BLaER1 (cell line): Measurements from ENCODE around the gene EPB41.

Experiments
- H3K27ac ChIP-seq: shearing (Covaris generic); formaldehyde crosslinking; 2 replicates; pipeline ENCODE4 v1.8.1; 2022
- H3K27me3 ChIP-seq: shearing (Covaris generic); formaldehyde crosslinking; 2 replicates; pipeline ENCODE4 v1.8.1; 2022
- H3K36me3 ChIP-seq: shearing (Covaris generic); formaldehyde crosslinking; 2 replicates; pipeline ENCODE4 v1.8.1; 2022
- H3K4me1 ChIP-seq: shearing (Covaris generic); formaldehyde crosslinking; 2 replicates; pipeline ENCODE4 v1.8.1; 2022
- H3K4me2 ChIP-seq: shearing (Covaris generic); formaldehyde crosslinking; 2 replicates; pipeline ENCODE4 v1.8.1; 2022
- H3K4me3 ChIP-seq: shearing (Covaris generic); formaldehyde crosslinking; 2 replicates; pipeline ENCODE4 v1.8.1; 2022
- H3K9ac ChIP-seq: shearing (Covaris generic); formaldehyde crosslinking; 2 replicates; pipeline ENCODE4 v1.8.1; 2022
- H3K9me3 ChIP-seq: shearing (Covaris generic); formaldehyde crosslinking; 2 replicates; pipeline ENCODE4 v1.8.1; 2022
- H4K20me1 ChIP-seq: shearing (Covaris generic); formaldehyde crosslinking; 2 replicates; pipeline ENCODE4 v1.8.1; 2022
- Cebpa-rat ChIP-seq: shearing (Covaris generic); IDR thresholded peaks from 2 replicates; pipeline ENCODE4 v1.8.1; 2022

EPB41 gene

DNA sequence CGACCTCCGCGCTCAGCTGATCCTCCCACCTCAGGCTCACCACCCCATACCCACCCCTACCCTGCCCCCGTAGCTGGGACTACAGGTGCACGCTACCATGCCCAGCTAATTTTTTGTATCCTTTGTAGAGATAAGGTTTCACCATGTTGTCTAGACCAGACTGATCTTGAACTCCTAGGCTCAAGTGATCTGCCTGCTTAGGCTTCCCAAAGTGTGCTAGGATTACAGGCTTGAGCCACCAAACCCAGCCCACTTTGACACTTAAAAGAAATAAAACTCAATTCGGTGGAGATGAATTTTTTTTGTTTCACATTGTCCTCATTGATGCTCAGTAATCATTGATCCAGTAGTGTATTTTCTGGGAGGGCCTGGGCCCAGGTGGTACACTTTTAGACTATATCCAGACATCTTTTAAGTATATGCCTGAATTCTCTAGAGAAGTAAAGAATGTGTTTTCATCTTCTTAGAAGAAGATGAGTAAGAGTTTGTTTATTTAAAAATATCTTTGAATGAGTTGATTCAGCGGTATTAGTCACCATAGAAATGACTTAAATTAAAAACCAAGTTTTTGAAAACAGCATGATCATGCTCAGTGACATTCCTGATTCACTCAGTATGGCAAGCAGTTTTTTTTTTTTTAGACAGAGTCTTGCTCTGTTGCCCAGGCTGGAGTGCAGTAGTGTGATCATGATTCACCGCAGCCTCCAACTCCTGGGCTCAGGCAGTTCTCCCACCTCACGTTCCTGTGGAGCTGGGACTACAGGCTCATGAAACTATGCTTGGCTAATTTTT, 57.8 kb downstream of the EPB41 start:
- H4K20me1 ChIP-seq, result peaks cover 18% of the 10 kb centered on the region; the same call in 1 of the 2 replicates
- H3K9me3 ChIP-seq, result no peaks in the 10 kb centered on the region
- H3K27me3 ChIP-seq, result no peaks in the 10 kb centered on the region
- H3K4me1 ChIP-seq, result no peaks in the 10 kb centered on the region
- no peak overlapping the region for H3K4me3 ChIP-seq
- no peak overlapping the region for H3K4me2 ChIP-seq
- peaks cover 14% of the 10 kb centered on the region; the same call in 1 of the 2 replicates for H3K36me3 ChIP-seq
- H3K27ac ChIP-seq, result no peak overlapping the region
- no peak for TF ChIP-seq Cebpa-rat
- H3K9ac ChIP-seq, result no peak overlapping the region

DNA sequence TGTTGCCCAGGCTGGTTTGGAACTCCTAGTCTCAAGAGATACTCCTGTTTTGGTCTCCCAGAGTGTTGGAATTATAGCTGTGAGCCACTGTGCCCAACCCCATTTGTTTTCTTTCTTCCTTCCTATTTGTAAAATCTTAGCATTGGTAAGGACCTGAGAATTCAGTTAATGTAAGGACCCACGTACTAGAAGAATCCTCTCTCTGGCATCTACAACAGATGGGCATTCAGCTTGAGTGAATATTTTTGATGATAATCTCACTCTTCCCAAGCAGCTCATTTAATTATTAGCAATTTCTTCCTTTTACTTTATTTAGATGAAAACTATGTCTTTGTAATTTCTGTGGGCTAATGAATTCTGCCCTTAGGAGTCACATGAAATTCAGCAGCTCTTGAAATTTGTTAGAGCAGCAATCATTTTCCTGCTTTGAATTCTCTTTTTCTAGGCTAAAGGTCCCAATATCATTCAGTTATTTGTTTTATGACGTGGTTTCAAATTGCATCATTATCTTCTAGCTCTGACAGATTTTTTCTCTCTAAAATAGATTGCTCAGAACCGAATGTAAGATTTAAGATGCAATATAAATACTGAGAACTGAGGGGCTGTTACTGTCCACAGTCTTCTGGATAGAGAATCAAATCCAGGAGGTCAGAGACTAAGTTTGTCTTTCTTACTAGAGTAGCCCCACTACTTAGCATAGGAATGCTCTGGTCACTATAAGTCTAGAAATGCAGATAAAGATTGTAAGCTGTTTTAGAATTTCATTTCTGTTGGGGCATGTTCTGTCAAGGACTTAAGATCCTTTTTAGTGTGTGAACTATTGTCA, 59.4 kb downstream of the EPB41 start:
- H4K20me1 ChIP-seq, result peaks cover 29% of the 10 kb centered on the region
- no peak overlapping the region for H3K4me2 ChIP-seq
- TF ChIP-seq Cebpa-rat, result no peak
- H3K9ac ChIP-seq, result no peak overlapping the region
- H3K4me1 ChIP-seq, result no peaks in the 10 kb centered on the region
- no peaks in the 10 kb centered on the region for H3K9me3 ChIP-seq
- no peaks in the 10 kb centered on the region for H3K27me3 ChIP-seq
- H3K36me3 ChIP-seq, result peaks cover 17% of the 10 kb centered on the region; the same call in 1 of the 2 replicates
- H3K4me3 ChIP-seq, result no peak overlapping the region
- H3K27ac ChIP-seq, result no peak overlapping the region

DNA sequence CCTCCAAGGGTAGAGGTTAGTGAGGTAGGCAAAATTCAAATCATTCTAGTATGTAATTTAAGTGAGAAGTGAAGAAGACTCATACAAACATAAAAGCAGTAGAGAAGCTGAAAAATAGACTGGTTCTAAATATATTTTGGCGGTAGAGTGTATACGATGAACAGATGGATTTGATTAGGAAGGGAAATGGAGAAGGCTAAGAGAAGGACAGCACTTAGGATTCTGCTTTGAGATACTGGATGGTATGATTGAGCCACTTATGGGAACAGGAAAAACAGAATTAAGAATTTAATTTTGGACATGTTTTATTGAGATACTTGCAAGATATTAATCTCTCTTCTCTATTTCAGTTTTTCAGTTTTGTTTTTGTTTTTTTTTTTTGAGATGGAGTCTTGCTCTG, 60.1 kb downstream of the EPB41 start:
- Histone ChIP-seq H3K4me1 (no peaks in the 10 kb centered on the region), H3K36me3 (peaks cover 17% of the 10 kb centered on the region; the same call in 1 of the 2 replicates), H3K4me3 (no peak overlapping the region), H3K9me3 (no peaks in the 10 kb centered on the region), H3K9ac (no peak overlapping the region), H3K4me2 (no peak overlapping the region), H3K27ac (no peak overlapping the region), H3K27me3 (no peaks in the 10 kb centered on the region), H4K20me1 (peaks cover 31% of the 10 kb centered on the region)
- no peak for TF ChIP-seq Cebpa-rat

DNA sequence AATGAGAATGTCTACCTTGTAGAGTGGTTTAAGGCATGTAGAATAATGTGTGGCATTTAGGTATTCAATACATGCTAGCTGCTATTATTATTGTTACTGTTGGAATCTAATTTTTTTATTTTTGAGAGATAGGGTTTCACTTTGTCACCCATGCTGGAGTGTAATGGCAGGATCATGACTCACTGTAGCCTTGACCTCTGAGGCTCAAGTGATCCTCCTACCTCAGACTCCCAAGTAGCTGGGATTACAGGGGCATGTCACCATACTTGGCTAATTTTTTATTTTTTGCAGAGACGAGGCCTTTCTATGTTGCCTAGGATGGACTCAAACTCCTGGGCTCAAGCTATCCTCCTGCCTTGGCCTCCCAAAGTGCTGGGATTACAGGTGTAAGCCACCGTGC, 61.9 kb downstream of the EPB41 start:
- no peak overlapping the region for H3K9ac ChIP-seq
- H3K4me3 ChIP-seq, result no peak overlapping the region
- TF ChIP-seq Cebpa-rat, result no peak
- no peaks in the 10 kb centered on the region for H3K4me1 ChIP-seq
- no peak overlapping the region for H3K4me2 ChIP-seq
- no peaks in the 10 kb centered on the region for H3K27me3 ChIP-seq
- no peaks in the 10 kb centered on the region for H3K9me3 ChIP-seq
- H3K27ac ChIP-seq, result no peak overlapping the region
- peaks cover 32% of the 10 kb centered on the region for H4K20me1 ChIP-seq
- H3K36me3 ChIP-seq, result peaks cover 17% of the 10 kb centered on the region; the same call in 1 of the 2 replicates

DNA sequence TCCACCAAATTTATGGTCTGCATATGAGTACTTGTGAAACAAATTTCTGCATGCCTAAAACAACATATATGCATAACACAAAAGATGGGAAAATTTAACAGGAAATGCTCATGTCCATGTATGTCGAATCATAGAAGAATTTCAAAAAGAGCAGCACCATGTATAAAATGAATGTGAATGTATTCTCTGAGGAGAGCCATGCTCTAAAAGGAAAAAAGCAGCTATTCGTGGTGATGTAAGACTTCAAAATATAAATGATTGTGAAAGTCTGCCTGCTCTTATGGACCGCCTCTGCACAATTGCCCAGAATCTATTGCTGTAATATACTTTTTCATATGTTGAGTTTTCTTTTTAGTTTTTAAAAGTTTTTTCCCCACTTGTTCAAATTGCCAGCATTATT, 66.8 kb downstream of the EPB41 start:
- TF ChIP-seq Cebpa-rat, result no peak
- peaks cover 31% of the 10 kb centered on the region for H4K20me1 ChIP-seq
- H3K36me3 ChIP-seq, result peaks cover 25% of the 10 kb centered on the region
- H3K9me3 ChIP-seq, result peaks cover 26% of the 10 kb centered on the region
- H3K4me1 ChIP-seq, result peaks cover 14% of the 10 kb centered on the region
- H3K4me2 ChIP-seq, result no peak overlapping the region
- no peak overlapping the region for H3K27ac ChIP-seq
- no peak overlapping the region for H3K9ac ChIP-seq
- H3K4me3 ChIP-seq, result no peak overlapping the region
- H3K27me3 ChIP-seq, result no peaks in the 10 kb centered on the region

DNA sequence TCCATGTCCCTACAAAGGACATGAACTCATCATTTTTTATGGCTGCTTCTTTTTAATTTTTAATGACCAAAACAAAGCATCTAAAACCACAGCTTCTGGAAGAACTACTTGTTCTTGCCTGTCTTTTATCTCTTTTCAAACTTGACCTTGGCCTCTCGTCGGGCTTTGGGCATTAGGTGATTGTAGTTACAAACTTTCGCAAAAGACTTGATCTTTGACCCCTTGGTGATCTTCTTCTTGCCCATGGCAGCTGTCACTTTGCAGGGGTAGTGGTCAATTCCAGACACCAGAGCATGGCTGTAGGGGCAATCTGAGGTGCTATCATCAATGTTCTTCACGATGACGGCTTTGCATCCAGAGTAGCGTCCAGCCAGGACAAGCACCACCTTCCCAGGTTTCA, 67.8 kb downstream of the EPB41 start:
- Histone ChIP-seq H3K4me2 (no peak overlapping the region), H3K4me1 (peaks cover 17% of the 10 kb centered on the region)

DNA sequence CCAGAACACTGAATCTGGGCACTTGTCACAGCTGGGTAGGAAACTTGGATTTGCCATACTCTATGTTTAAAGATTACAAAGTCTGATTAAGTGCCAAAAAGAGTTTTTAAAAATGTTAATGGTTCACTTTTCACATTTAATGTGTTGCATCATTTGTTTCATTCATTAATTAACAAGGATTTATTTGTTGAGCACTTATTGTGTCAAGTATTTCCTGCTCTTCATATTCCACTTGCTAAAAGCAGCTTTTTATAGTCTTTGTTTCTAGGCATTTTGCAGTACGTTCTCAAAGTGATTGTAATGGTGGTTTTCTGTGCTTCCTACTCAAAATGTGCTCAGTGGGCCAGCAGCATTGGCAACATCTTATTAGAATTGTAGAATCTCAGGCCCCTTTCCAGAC, 68.7 kb downstream of the EPB41 start:
- Histone ChIP-seq H3K9ac (no peak overlapping the region), H3K36me3 (peaks cover 31% of the 10 kb centered on the region), H4K20me1 (peaks cover 23% of the 10 kb centered on the region), H3K4me3 (no peak overlapping the region), H3K9me3 (peaks cover 26% of the 10 kb centered on the region), H3K27ac (no peak overlapping the region), H3K27me3 (no peaks in the 10 kb centered on the region), H3K4me2 (no peak overlapping the region), H3K4me1 (peaks cover 17% of the 10 kb centered on the region)
- no peak for TF ChIP-seq Cebpa-rat

More for the DNA sequence above, 67.8 kb downstream of the EPB41 start:
- no peak overlapping the region for H3K9ac ChIP-seq
- H3K27ac ChIP-seq, result no peak overlapping the region
- TF ChIP-seq Cebpa-rat, result no peak
- H3K4me3 ChIP-seq, result no peak overlapping the region
- H3K27me3 ChIP-seq, result no peaks in the 10 kb centered on the region
- peaks cover 22% of the 10 kb centered on the region for H3K36me3 ChIP-seq
- peaks cover 26% of the 10 kb centered on the region for H3K9me3 ChIP-seq
- peaks cover 27% of the 10 kb centered on the region for H4K20me1 ChIP-seq

DNA sequence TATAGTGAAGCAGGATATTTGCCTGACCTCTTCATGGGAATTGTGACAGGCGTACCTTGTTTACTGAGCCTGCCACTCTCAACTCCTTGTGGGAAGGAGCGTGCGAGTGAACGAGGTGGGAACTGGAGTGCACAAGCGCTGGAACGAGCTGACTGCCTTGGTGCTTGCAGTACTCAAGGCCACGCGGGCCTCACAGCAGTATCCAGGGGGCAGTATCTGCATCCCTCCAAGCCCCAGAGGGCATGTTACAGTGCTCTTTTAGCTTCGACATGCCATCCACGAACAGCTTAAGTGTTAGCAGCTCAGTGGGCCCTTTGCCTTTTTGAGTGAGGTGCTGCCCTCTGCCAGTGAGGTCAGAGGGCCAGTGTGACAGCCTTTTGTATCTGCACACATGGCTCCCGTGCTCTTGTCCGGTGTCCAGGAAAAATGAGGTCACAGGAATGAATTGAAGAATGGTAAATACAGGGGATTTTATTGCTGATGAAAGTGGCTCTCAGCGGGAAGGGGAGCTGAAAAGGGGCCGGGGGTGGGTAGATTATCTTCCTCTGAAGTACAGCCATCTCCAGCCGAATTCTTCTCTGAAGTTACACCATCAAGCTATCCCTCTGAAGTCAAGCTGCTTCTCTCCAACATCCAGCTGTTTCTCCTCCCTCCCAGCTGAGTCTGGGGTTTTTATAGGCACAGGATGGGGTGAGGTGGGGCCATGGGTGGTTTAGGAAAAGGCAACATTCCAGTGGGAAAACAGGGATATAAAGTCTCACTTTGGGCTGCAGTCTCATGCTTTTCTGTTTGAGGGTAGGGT, 69.3 kb downstream of the EPB41 start:
- H3K4me3 ChIP-seq, result no peak overlapping the region
- H3K9ac ChIP-seq, result no peak overlapping the region
- no peaks in the 10 kb centered on the region for H3K27me3 ChIP-seq
- no peak for TF ChIP-seq Cebpa-rat
- H3K36me3 ChIP-seq, result peaks cover 35% of the 10 kb centered on the region
- H3K27ac ChIP-seq, result no peak overlapping the region
- peaks cover 26% of the 10 kb centered on the region for H3K9me3 ChIP-seq
- H3K4me2 ChIP-seq, result no peak overlapping the region
- H3K4me1 ChIP-seq, result peaks cover 17% of the 10 kb centered on the region
- H4K20me1 ChIP-seq, result peaks cover 17% of the 10 kb centered on the region

DNA sequence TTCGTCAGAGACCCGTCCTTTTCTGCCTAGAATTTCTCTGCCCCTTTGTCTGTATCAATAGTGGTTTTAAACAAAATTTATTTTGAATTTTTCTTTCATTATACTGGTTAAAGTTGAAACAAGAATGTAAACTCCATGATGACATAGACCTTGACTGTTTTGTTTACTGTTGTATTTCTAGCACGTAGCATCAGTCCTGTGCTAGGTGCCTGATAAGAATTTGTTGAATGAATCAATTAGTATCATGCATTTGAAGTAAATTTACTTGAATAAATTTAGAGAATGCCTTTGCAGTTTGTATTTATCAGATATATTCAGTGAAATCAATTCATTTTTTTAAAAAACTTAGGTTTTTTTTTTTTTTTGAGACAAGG, 69.9 kb downstream of the EPB41 start:
- Histone ChIP-seq H3K4me2 (no peak overlapping the region), H3K27me3 (no peaks in the 10 kb centered on the region), H3K4me3 (no peak overlapping the region), H3K9ac (no peak overlapping the region), H3K27ac (no peak overlapping the region), H3K9me3 (peaks cover 26% of the 10 kb centered on the region), H3K36me3 (peaks cover 39% of the 10 kb centered on the region), H3K4me1 (peaks cover 17% of the 10 kb centered on the region), H4K20me1 (peaks cover 11% of the 10 kb centered on the region)
- no peak for TF ChIP-seq Cebpa-rat
